Measurements from ENCODE around the gene DUOXA1.

Gene DUOXA1, protein sequence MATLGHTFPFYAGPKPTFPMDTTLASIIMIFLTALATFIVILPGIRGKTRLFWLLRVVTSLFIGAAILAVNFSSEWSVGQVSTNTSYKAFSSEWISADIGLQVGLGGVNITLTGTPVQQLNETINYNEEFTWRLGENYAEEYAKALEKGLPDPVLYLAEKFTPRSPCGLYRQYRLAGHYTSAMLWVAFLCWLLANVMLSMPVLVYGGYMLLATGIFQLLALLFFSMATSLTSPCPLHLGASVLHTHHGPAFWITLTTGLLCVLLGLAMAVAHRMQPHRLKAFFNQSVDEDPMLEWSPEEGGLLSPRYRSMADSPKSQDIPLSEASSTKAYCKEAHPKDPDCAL

DNA sequence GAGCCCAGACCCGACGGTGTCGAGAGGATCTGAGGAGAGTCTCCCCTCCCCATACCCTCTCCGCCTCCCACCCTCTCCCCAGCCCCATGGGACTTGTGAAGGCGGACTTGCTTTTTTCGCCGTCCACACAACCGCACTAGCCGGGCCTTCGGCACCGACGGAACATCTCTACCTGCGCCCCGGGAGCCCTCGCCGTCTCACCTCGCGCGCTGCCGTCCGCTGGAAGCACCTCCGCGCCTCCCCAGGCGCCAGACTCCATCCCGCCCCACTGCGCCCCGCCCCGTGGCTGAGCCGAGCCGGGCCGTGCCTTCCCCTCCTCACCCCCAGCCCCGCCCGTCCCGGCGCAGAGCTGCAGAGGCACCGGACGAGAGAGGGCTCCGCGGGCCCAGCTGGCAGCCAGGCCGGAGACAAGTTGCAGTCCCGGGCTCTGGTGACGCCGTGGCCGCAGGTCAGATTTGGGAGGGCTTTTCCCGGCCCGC is at the start of gene DUOXA1, which contains the start of gene DUOX1:
Gene DUOXA1, minus strand, starts transcription at position 229 of the 479 bp plus-strand sequence. CDS start 6,865 bp downstream, outside the sequence.
Gene DUOX1, plus strand, starts transcription at position 344 of the 479 bp plus-strand sequence. CDS start 1,973 bp downstream, outside the sequence.
- no peak for DNase-seq

DNA sequence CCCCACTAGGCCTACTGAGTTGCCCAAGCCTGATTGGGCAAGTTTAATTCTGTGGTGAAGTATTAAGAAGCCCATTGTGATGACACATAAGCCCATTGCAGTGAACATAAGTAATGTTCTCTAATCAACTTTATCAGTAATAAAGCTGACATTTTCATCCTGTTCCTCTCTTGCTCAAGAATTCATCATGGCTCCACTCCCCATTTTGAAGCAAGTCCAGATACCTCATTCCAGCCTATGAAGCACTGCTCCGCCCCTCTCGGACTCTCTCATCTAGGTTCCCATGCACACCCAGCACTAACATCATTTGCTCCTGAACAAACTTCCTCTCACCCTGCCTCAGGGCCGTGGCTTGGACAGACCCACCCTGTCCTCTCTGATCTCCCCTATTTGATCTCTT is 47.6 kb upstream of the DUOXA1 start:
- no peak for DNase-seq

DNA sequence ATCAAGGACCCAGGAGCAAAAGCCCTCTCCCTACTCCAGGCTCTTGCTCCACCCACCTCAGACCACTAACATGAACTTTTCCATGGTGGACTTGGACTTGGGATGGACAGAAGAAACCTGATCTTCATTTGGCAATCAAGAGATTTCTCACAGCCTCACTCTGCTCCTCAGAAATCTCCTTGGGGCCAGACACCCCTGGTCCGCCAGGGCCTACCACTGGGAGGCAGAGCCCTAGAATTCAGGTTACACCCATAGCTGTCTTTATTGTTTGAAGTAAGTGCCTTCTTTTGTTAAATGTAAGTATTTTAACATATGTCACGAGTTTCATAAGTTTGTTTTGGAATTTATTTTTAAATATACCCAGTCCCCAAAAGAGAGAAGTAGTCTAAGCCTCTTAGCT is 44.9 kb upstream of the DUOXA1 start:
- no peak for DNase-seq

DNA sequence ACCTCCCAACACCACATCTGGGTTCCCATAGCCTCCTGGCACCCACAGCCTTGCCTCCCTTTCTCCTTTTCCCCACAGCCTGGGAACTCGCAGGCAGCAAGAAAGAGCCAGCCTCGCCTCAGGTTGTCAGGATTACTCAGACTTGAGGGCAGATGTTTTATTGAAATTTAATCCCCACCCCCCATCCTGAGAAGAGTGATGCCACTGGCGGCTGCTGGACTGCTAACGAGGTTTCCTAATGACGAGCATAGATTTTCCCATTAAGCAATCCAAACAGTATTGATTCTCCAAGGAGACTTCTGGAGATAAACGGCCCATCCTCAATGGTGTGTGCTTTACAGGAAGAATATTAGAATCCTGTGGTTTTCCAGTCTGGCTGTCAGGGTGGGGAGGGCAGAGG is 44.4 kb upstream of the DUOXA1 start:
- DNase-seq = no peak

DNA sequence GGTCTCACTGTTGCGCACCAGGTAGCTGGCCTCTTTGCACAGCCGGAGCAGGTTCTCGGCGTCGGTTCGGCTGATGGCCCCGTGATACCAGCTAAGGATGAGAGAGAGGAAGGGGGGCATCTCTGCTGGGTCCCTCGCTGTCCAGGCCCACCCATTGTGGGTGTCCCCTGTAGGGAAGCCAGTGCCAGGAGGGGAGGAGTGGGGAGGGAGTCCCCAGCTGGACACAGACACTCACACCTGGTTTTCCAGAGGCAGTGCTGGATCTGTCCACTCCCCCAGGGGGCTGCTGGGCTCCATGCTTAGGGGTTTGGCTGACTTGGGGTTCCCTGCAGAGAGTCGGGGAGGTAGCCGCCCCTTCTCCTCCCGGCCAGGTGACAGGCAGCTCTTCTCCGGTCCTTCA is 42.2 kb upstream of the DUOXA1 start:
- no peak for DNase-seq

DNA sequence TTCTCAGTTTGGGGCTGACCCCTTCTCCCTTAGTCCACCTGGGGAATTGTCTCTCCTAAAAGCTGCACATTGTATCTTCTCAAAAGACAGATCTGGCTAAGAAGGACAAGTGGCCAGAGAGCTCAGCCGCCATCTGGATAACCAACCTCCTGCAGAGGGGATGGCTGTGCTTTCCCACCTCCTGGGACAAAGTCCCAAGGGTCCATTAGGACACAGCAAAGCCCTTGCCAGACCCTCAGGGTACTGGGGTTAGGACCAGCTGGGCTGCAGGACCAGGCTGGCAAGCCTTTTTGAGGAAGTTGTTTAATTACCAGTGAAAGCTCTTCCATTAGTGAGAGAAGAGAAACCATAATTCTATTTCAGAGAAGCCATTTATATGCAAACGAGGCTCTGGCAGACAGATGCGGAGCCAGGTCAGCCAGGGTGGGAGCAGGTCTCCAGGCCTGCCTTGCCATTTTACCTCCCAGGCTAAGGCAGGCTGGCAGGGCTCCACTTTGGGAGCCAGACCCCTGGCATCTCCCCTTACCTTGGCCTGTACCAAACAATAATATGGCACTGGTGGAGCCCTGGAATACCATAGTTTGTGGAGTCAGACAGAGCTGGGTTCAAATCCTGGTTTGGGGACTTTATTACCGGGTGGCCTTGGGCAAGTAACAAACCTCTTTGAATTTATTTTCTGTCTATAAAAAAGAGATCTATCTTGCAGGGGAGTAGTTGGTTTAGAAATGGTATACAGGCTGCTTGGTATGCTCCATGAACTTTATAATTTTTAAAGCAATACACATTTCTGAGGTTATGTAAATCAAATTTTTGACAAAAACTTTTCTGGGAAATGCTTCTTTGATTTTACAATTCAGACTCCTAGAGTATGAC is 40.2 kb upstream of the DUOXA1 start:
- DNase-seq = no peak

DNA sequence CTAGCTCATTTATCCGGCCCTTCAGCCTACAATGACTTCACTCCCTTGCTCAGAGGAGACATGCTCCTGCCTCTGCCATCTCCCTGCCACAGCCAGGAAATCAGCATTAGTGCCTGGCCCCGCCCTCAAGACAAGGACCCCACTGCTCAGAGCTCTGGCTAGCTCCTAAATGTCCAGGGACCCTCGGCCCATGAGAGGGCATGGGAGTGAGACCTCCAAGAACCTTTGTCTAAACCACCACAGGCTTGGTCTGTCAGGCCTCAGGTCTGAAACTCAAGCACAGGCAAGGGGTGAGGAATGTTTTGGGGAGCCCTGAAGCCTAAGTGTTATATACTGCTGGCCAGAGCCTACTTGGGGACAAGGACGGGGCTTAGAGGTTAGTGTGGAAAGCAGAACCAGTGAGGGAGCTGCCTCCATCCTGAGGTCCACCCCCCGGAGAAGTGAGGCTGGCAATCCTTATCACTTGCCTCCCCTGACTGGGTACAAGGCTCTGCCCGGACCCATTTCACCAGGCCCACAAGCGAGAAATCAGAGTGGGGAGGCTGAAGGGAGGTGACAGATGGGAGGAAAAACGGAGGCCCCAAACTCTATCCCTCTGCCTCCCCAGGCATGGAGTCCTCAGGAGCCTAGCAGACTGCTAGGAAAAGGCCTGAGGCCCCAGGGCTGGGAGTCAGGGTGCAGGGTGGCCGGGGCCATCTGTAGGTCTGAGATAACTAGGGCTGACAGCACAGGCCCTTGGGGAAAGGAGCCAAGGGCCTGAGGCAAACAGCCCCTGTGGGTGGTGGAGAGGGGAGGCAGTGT is 39.3 kb upstream of the DUOXA1 start:
- no peak for DNase-seq

DNA sequence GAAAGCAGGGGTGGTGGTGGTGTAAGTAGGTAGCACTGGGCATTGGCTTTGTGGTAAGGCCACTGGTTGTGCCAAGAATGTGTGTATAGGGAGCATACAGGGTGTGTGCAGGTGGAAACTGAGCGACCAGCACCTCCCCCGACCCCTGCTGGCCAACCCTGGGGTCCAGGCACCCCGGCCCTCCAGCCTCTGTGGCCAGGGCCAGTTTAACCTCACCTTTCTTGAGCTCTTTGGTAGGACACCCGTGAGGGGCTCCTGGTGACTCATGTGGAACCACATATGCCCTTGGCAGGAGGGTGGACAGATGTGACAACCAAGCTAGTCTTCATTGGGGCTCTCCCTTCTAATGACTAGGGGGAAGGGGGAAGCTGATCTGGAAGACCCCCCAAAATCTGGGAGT is 38.6 kb upstream of the DUOXA1 start:
- DNase-seq = no peak

DNA sequence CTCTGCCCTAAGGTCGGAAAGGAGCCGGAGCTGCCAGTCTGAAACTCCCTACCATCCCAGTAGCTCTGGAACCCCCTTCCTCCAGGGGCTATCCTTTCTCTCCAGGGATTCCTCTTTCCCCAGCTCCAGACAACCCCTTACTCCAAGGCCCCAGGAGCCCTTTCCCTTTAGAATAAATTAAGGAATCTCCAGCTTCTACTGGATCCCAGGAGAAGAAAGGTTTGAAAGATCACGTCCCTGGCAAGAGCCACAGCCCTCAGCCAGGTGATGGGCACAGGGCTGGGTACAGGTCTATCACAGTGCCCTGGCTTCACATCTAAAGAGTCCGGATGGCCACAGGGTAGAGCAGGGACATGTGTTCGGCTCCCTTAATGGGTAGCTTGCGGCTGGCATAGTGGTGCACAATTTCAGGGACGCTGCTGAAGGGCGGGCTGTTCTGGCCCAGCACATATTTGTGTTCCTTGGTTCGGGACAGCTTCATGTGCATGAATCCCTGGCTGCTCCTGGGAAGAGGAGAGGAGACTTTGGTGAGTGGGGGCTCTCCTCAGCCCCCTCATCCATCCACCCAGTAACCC is 38.0 kb upstream of the DUOXA1 start:
- DNase-seq = no peak

DNA sequence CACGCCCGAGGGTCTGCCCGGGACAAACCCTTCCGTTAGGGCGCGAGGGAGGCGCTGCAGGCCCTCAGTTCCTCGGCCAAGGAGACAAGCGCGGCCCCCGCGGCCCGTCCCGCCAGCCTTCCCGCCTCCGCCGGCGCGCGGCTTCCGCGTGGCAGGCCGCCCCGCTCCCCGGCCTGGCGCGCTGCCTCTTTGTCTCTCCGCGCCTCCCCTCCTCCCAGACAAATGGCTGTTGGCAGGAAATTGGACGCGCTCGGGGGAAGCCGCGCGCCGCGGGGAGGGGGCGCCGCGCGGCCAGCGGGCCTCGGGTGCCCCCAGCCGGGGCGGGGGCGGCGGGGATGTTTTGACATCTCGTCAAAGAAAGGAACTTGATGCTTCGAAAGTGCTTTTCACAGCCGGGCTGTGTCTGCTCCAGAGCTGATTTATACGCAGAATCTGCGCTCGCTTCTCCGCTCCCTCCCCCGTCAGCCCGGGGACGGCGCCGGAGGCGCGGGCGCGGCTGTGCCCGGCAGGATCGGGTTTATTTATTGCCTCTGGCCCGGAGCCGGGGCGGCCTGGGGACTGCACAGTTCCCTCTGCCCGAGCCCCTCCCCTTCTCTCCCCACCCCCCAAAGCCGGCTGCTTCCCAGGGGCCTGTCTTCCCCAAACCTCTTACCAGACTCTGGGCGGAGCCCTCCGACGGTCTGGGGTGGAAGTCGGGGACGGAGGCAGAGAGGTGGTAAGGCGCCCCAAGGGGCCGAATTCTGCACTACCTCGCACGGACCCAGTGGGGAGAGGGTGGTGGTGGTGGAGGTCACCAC is 37.4 kb upstream of the DUOXA1 start:
- peak; percentile 32 to 75 for DNase-seq

DNA sequence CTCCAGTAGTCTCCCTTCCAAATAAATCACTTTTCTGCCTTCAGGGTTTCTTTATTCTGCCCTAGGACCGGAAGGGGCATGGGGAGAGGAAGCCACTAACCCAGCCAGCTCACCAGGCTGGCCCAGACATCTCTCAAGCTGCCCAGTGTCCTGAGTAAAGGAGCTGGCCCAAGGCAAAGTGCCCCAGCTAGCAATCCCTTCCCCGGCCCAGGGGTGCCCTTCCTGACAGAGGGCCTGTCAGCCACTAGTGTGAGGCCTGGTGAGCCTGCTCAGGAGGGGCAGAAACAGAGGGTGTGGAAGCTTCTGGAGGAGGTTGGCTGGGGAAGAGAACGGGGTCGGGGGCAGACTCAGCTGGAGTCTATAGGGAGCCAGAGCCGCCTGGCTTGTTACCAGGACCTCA is 35.9 kb upstream of the DUOXA1 start:
- no peak for DNase-seq

DNA sequence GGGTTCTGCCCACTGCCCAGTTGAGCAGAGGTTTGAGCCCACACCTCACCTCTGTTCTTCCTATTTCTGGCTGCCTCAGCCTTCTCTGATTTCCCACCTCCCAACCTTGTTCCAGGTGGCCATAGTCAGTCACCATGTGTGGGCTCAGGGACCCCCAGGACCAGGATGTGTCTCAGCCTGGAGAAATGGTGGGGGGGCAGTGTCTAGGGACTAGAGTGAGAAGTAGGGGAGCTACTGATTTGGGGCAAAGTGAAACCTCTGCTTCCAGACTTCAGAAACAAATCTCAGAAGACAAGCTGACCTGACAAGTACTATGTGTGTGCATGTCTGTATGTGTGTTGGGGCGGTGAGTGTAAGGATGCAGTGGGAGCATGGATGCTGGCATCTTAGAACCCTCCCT is 35.2 kb upstream of the DUOXA1 start:
- no peak for DNase-seq

DNA sequence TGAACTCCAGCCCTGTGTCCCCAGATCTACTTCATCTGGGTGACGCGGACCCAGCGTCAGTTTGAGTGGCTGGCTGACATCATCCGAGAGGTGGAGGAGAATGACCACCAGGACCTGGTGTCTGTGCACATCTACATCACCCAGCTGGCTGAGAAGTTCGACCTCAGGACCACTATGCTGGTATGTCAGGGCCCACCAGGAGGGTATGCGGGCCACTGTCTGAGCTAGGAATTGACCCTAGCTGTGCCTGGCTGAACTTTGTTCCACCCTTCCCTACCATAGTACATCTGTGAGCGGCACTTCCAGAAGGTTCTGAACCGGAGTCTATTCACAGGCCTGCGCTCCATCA is 33.8 kb upstream of the DUOXA1 start:
- DNase-seq = no peak

DNA sequence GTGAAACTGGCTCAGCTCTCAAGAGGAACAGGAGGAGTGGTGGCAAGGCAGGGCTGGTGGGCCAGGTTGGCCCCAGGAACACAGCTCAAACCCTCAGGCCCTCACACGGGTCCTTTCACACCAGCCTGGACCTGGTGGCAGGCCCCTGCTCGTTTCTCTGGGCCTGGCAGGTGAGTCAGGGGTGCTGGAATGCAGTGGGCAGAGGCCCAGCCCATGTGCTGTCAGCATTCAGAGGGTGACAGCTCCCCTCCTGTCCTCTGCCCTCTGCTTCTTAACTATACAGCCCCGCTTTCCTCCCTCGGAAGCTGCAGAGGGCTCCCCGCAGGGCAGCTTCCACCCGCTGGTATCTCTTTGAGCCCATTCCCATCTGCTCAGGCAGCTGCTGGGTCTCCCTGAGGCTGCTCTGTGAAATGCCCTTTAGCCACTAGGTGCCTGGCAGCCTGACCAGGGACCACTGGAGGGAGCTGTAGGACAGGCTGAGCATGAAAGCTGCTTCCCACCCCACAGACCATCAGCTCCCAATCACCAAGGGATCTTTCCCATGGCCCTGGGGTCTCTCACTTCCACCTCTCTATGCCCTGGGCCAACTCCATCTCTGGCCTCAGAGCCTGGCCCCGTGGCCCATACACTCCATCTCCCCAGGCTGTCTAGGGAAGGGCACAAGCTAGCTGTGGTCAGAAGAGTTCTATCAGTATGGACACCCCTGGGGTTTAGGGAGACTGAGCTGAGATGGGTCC is 33.3 kb upstream of the DUOXA1 start:
- DNase-seq = peak in 1 of 2 experiments; percentile 65

DNA sequence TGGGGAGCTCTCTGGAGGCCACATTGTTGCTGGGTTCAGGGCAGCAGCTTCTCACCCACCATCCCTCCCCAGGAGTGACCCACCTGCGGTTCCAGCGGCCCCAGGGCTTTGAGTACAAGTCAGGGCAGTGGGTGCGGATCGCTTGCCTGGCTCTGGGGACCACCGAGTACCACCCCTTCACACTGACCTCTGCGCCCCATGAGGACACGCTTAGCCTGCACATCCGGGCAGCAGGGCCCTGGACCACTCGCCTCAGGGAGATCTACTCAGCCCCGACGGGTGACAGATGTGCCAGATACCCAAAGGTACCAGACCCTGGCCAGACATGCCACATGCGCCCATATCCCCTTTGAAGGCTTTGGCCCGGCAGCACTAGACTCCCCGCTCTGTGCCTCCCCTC is 32.0 kb upstream of the DUOXA1 start:
- no peak for DNase-seq

DNA sequence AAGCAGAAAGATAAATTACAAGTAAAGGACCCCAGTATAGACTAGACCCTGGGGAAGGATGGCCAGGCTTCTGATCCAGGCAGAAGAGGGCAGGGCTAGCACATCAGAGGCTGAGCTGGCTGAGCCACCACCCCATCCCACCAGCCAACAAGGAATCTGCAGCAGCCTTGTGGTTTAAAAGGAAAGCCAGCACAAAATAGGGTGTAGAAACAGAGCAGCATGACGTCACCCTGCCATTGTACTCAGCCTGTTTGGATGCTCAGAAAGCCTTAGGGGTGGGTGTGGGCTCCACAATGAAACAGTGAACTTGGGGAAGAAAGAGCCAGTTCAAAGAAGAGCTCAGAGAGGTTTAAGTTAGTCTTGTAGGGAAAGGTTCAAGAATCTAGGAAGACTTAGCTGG is 28.3 kb upstream of the DUOXA1 start:
- no peak for DNase-seq

DNA sequence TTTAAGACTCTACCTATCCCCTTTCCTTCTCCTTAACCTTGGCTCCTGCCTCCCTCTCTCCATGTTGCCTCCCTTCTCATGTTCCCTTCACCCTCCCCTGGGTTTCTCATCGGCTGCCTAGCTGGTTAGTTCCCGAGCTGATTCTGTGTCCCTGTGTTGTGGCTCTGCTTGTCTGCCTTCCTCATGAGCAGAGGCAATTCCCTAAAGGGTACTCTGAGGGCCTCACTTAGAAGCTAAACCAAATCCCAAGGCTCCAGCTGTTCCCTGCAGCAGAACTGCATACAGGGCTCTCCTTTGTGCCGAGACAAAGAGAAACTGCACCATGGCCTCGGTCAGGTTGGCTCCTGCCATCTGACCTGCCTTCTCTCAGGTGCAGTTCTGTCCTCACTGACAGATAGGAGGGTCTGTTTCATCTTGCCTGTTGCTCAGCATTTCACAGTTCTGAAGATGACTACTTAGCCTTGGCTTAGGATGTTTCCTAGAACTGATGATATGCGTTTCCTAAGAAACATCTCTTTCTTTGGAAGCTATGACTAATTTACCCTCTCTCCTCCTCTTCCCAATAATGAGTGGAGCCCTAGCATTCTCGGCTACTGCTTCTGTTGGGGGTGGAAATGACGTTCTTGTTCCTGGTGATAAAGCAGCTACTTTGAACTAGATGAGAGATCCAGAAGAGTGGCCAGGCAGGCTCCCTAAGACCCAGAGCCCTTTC is 27.2 kb upstream of the DUOXA1 start:
- no peak for DNase-seq

DNA sequence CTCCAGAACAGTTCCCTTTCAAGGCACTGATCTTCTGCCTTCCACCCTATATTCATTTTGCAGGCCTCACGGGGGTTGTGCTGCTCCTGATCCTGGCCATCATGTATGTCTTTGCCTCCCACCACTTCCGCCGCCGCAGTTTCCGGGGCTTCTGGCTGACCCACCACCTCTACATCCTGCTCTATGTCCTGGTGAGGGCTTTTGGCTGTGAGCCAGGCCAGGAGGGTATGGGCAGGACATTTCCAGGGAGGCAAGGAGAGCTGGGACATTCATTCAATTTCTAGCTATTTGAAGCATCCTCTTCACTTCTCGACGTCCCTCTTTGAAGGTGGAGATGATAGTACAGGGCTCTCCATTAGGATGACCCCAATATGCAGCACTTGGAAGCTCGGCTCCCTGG is 26.1 kb upstream of the DUOXA1 start:
- DNase-seq = no peak

DNA sequence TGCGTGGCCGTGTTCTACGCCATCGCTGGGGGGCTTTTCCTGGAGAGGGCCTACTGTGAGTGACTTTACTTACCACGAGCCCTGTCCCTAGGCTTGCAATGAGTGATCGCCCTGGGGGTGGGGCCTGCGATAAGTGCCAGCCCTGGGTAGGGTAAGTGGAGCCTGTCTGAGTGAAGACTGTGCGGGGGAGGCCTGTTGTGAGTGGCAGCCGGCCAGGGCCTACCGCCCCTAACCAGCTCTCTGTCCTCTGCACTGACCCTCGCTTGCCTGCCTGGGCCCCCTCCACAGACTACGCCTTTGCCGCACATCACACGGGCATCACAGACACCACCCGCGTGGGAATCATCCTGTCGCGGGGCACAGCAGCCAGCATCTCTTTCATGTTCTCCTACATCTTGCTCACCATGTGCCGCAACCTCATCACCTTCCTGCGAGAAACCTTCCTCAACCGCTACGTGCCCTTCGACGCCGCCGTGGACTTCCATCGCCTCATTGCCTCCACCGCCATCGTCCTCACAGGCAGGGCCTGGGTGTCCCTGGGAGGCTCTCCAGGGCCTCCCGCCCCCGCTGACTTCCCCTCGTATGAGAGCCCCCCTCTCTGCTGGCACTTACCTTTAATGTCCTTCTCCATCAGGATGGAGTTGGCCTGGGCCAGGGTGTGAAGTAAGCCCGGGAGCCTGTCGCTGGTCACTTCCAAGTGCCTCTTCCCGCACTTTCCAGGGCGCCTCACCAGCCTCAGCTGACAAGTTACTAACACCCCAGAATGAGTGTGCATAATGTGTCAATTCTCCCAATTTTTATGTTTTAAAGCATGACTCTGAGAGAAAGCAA is 22.5 kb upstream of the DUOXA1 start:
- no peak for DNase-seq

DNA sequence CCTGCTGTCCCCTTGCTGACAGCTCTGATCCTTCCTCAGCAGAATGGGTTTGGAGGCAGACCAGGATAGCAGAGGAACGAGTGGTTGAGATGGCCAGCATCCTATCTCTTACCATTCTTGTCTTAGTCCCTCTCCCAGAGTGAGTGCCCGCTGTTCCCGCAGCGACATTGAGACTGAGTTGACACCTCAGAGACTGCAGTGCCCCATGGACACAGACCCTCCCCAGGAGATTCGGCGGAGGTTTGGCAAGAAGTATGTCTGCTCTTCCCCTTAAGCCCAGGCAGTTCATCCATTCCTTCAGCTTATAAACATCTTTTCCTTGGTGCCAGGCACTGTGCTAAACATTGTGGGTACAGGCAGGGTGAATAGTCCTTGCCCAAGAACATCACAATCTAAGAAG is 21.3 kb upstream of the DUOXA1 start:
- no peak for DNase-seq

Data from SW 1271 (cell line).